CD4-positive, alpha-beta T cell treated with Interleukin-4 for 1 hour (primary cell): ENCODE measurements around the gene SMPDL3B.
"Not testable (repeated sequence)": the region's sequence is repeated elsewhere in the genome, so short reads cannot be mapped to it uniquely, and the experiment has no call there.

ENCODE experiments used
- DNase-seq, 2 donors: peaks; one replicate each; pipeline ENCODE4 v3.0.0-alpha.2; 2020 to 2022

The SMPDL3B gene

DNA sequence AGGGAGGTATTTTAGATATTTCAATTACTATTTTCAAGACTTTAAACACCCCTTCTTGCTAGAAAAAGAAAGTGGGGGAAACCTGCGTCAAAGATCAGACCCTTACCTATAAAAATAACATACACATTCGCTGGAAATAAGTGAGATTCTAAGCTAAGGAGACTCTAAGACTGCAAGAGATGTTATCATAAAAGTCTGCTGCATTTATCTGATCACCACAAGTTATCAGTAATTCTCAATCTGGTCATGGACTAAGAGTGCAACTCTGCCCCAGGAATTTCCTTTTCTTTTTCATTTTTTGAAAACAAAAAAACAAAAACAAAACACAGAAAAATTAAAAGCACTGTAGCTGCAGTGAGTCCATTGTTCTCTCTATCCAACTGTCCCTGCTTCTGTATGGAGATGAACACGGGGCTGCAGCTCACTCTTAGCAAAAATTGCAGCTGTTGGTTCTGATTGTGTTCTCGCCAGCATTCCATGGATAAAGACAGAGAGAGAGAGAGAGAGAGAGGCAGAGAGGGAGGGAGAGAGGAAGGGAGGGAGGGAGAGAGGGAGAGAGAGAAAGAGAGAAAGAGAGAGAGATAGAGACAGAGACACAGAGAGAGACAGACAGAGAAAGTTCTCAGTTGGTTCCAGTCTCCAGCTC is 39.1 kb downstream of the SMPDL3B start:
- no peak for DNase-seq

DNA sequence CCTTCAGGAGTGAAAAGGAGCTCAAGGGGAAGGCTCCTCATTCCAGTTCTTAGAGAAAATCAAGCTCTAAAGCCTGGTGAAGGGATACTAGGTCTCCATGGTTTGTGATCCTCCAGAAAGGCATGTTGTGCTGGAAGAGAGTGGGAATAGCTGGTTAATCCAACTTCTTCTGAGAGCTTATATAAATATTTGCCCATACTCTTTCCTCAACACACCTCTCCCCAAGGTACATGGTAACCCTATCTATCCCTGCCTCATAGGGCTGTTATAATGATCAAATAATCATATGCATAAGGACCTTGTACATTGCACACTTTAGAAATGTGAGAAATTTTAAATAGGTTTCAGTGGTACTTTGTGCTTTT is 39.6 kb downstream of the SMPDL3B start:
- DNase-seq = no peak

DNA sequence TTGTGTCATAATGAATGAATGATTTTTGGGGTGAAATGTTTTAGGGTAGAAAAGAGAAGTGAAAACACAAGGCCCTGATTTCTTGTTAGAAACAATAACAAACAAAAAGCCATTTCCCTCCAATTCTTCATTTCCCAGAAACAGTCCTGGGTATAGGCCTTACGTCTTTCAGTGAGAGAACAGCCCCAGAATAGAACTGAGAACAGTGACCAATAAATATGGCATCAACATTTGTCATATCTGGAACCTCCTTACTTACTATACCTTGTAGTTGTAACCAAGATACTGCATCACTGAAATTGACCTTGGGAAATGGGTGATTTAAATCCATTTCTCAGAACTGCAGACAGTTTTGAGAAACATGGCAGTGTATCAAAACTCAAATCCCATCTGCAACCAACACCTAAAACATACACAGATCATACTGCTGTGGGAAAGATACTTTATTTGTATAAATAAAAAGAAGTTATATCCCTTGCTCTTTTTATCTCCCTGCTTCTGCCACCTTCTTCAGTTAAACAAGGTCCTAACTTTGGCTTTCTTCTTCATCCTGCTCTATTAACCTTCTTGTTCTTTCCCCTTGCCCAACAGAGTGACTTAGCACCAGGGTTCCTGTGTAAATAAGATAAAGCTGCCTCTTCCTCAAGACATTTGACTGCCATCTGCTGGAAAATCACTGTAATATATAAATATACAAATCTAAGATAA is 44.5 kb downstream of the SMPDL3B start:
- DNase-seq = peak; percentile 31 to 69

DNA sequence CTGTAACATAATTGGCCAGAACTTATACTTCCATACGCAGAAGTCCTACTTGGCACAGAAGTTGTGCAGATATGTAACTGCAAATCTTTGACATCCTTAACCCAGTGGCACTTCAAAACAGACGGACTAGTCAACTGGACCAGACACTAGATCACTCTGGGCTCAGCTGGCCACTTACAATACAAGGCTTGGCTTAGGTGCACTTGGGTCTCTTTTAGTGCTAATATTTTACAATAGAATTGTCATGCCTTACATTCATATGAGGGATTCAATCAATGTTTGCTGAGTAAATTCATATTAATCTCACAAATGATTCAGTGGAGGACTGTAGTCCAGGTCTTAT is 45.0 kb downstream of the SMPDL3B start:
- no peak for DNase-seq

DNA sequence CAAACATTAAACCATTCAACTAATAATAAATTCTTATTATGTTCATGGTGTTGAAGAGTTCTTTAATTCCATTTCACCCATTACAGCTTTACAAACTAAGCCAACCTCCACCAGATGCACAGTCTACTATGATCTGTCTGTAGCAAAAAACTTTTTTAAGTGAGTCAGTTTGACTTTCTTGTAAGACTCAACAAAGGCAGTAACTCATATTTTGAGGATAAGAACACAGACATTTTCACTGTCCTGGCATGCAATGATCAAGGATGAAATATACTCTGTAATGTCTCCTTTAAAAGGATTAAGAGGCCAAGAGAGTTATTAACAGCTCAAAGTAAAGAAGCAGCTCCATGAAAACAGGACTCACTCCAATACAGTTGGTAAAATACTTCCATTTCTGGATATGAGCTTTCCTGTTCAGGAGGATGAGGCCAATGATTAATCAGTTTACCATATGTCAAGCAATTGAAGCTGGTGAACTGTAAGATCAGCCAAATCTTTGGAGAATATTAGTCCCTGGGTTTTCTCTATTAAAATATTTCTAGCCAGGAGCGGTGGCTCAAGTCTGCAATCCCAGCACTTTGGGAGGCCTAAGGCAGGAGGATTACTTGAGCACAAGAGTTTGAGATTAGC is 45.5 kb downstream of the SMPDL3B start:
- DNase-seq = no peak

DNA sequence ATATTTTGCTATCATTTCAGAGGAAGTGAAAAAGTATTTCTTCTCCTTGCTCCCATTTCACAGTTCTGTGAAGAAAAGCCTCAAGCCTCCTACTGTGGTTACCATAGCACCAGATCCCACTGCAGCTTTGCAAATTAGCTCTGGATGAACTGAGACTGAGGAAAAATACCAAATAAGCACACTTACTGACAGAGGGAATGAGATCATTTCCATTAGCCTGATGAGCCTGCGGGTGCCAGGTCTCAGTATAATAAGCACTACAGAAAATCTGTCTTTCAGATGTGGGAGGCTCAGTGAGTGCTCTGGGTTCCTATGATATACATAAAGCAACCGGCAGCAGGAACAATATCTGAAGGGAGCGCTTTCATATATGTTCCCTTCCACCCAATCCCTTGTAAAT is 46.3 kb downstream of the SMPDL3B start:
- no peak for DNase-seq

DNA sequence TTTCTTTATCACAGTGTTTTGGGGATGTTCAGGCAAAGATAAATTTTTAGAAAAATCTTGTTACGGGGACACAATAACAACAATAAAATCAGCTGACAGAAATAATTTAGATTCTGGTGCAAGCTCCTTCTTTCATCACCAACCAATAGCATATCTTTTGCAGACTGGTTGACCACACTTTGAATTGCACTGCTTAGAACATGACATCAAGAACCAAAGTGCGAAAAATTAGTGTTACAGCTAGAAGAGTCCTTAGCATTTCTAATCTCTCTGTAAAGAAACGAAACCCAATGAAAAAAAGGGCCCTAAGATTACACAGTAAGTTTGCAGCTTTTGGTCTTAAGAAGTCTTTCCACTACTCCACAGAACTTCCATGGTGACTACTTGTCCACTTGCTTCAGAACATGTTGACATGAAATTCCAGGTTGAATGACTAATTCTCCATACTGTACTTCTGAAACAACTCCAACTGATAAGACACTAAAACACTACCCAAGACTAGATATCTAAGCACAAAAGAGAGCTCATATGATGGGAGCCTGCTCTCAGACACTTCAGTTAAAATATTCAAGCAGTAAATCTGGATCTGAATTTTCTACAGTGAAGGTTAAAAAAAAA is 56.2 kb downstream of the SMPDL3B start:
- peak in 1 of 2 donors; percentile 16 for DNase-seq

DNA sequence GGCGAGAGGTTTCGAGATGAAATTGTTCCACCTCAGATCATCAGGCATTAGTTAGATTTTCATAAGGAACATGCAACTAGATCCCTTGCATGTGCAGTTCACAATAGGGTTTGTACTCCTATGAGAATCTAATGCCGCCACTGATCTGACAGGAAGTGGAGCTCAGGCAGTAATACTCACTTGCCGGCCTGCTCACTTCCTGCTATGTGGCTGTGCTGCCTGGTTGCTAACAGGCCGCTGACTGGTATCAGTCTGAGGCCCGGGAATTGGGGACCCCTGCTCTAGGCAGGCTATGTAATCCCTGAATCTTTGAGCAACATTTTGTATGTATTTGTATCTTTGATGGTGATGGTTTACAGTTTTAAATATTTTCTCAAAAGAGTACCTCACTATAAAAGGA is 57.5 kb downstream of the SMPDL3B start:
- peak; percentile 57 to 60 for DNase-seq

DNA sequence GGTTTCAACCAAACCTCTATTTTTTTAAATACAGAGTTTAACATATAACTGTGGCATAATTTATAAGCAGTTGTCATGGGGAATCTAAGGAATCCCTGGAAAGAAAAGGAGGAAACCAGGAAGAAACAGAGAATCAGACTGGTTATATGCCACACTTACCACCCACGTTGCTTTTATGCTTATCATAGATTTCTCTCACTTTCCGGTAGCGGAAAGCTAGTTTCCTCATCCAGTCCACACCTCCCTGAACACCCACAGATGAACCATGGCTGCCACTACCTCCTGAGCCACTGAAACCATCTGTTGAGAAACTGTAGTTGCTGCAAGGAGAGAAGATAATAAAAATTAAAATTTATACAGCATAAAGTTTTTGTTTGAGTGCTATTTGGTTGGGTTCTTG is 58.4 kb downstream of the SMPDL3B start:
- DNase-seq = peak in 1 of 2 donors; percentile 33

DNA sequence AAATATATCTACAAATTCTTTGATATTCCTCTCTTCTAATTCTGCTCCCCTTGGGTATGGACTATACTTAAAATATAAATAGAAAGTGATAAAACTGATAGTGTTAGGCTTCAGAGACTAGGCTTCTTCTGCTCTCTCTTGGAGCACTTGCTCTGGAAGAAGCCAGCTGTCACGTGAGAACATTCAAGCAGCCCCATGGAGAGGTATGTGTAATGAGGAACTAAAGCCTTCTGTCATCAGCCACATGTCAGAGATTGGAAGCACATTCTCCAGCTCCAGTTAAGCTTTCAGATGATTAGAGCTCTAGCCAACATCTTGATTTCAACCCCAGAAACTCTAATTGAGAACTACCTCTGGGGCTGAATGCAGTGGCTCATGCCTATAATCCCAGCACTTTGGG is 59.3 kb downstream of the SMPDL3B start:
- no peak for DNase-seq

DNA sequence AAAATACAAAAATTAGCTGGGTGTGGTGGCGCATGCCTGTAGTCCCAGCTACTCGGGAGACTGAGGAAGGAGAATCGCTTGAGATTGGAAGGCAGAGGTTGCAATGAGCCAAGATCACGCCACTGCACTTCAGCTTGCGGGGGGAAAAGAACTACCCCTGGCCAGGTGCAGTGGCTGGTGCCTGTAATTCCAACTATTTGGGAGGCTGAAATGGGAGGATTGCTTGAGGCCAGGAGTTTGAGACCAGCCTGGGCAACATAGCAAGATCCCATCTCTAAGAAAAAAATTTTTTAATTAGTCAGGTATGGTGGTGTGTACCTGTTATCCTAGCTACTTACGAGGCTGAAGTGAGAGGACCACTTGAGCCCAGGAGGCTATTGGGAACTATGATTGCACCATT is 59.7 kb downstream of the SMPDL3B start:
- not testable (repeated sequence) for DNase-seq

DNA sequence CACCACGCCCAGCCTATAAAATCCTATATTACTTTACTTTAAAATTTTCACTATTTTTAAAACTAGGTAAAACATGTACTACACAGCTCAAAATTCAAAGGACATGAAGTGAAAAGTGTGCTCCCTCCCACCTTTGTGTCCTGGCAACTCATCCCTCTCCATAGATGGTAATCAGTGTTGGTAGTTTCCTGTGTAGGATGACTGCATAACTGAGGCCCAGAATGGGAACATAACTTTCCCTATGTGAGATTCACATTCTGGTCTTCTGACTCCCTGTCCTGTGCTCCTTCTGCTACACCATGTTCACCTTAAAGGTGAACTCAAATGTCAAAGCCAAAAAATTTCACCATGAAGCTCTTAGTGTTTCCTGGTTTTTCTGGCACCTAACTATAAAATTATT is 64.3 kb downstream of the SMPDL3B start:
- DNase-seq = no peak

DNA sequence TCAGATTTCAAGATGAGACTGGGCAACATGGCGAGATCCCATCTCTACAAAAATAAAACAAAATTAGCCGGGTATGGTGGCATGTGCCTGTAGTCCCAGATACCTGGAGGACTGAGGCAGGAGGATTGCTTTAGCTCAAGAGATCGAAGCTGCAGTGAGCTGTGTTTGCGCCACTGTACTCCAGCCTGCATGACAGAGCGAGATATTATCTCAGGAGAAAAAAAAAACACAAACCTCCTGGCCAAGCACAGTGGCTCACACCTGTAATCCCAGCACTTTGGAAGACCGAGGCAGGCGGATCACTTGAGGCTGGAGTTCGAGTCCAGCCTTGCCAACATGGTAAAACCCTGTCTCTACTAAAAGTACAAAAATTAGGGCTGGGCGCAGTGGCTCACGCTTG is 67.8 kb downstream of the SMPDL3B start:
- DNase-seq = no peak

DNA sequence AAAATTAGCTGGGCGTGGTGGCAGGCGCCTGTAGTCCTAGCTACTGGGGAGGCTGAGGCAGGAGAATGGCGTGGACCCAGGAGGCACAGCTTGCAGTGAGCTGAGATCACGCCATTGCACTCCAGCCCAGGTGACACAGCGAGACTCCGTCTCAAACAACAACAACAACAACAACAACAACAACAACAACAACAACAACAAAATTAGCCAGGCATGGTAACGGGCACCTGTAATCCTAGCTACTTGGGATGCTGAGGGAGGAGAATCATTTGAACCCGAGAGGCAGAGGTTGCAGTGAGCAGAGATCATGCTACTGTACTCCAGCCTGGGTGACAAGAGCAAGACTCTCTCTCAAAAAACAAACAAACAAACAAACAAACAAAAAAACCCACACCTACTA is 68.3 kb downstream of the SMPDL3B start:
- not testable (repeated sequence) for DNase-seq
